ENCODE data around the gene EIF1B.
A peak's percentile ranks its signal among the peaks of the same experiment; 100 is the strongest.

GRCh38 chr3:40308725-40309417 lies 636 bp upstream of the EIF1B start:
- no peak for TF ChIP-seq SP1 (IDR thresholded peaks at IDR 0.05)
- TF ChIP-seq BHLHE40 (IDR thresholded peaks at IDR 0.05; ENCODE audit: borderline replicate concordance), result no peak
- no peak for TF ChIP-seq HDGF (IDR thresholded peaks at IDR 0.05; ENCODE audit: borderline replicate concordance)
- TF ChIP-seq FOXA1 (IDR thresholded peaks at IDR 0.05), result no peak
- TF ChIP-seq ZNF384 (IDR thresholded peaks at IDR 0.05), result no peak
- TF ChIP-seq SUZ12 (IDR thresholded peaks at IDR 0.05), result no peak
- TF ChIP-seq ARNT (IDR thresholded peaks at IDR 0.05), result no peak
- TF ChIP-seq PKNOX1 (IDR thresholded peaks at IDR 0.05), result no peak
- no peak for TF ChIP-seq FOXM1 (IDR thresholded peaks at IDR 0.05; ENCODE audit: borderline replicate concordance)
- TF ChIP-seq L3MBTL2 (conservative IDR thresholded peaks at IDR 0.05), result peak; percentile 44
- no peak for TF ChIP-seq FOXK2 (IDR thresholded peaks at IDR 0.05)
- TF ChIP-seq LEF1 (IDR thresholded peaks at IDR 0.05; ENCODE audit: borderline replicate concordance), result no peak
- TF ChIP-seq ELF4 (IDR thresholded peaks at IDR 0.05), result no peak
- no peak for TF ChIP-seq NFRKB (IDR thresholded peaks at IDR 0.05)
